ENCODE data around the gene OR7C1. TPM values are rescaled to one million over a fixed set of nuclear protein-coding genes. Genes with fewer than 3 reads are reported as not detected.
"Not testable (repeated sequence)": the region's sequence is repeated elsewhere in the genome, so short reads cannot be mapped to it uniquely, and the experiment has no call there.

OR7C1 gene
- total RNA-seq, 1 donor from 2014 or later, result 0.04 TPM

- DNase-seq (ENCODE audit: low spot score) (no peak), ATAC-seq (no peak)
- intact Hi-C loops (cut with DNase I), result no loop called here
Measured at GRCh38 chr19:14770944-14771839, 63.8 kb downstream of the OR7C1 start.

- intact Hi-C loops (cut with DNase I), result no loop called here
- DNase-seq (ENCODE audit: low spot score), result no peak
- no peak for ATAC-seq
Measured at GRCh38 chr19:14770136-14770535, 64.8 kb downstream of the OR7C1 start.

GRCh38 chr19:14769201-14769600, 65.8 kb downstream of the OR7C1 start:
- intact Hi-C loops (cut with DNase I), result loop anchor here (5.0 kb wide), 1 partner anchor 372 kb away; no protein-coding TSS in a partner anchor
- no peak for DNase-seq (ENCODE audit: low spot score)
- no peak for ATAC-seq

GRCh38 chr19:14768001-14768400, 67.0 kb downstream of the OR7C1 start:
- no peak for ATAC-seq
- intact Hi-C loops (cut with DNase I), result loop anchor here (5.0 kb wide), 1 partner anchor 371 kb away; no protein-coding TSS in a partner anchor
- DNase-seq (ENCODE audit: low spot score), result no peak

GRCh38 chr19:14767466-14767971, 67.5 kb downstream of the OR7C1 start:
- ATAC-seq, result no peak
- DNase-seq (ENCODE audit: low spot score), result no peak
- intact Hi-C loops (cut with DNase I), result loop anchor here (5.0 kb wide), 1 partner anchor 370 kb away; no protein-coding TSS in a partner anchor

- intact Hi-C loops (cut with DNase I), result loop anchor here (5.0 kb wide), 1 partner anchor 369 kb away; no protein-coding TSS in a partner anchor
- not testable (repeated sequence) for ATAC-seq; DNase-seq (ENCODE audit: low spot score)
Measured at GRCh38 chr19:14765841-14766240, 69.1 kb downstream of the OR7C1 start.

GRCh38 chr19:14765403-14765802, 69.6 kb downstream of the OR7C1 start:
- not testable (repeated sequence) for DNase-seq (ENCODE audit: low spot score); ATAC-seq
- intact Hi-C loops (cut with DNase I), result loop anchor here (5.0 kb wide), 1 partner anchor 368 kb away; no protein-coding TSS in a partner anchor

GRCh38 chr19:14764401-14764800, 70.6 kb downstream of the OR7C1 start:
- DNase-seq (ENCODE audit: low spot score) (peak; percentile 42), ATAC-seq (no peak)
- intact Hi-C loops (cut with DNase I), result no loop called here

GRCh38 chr19:14763497-14764145, 71.4 kb downstream of the OR7C1 start:
- intact Hi-C loops (cut with DNase I), result no loop called here
- no peak for DNase-seq (ENCODE audit: low spot score)
- no peak for ATAC-seq

- no peak for DNase-seq (ENCODE audit: low spot score)
- ATAC-seq, result no peak
- intact Hi-C loops (cut with DNase I), result no loop called here
Measured at GRCh38 chr19:14762111-14762510, 72.9 kb downstream of the OR7C1 start.

- intact Hi-C loops (cut with DNase I), result no loop called here
- DNase-seq (ENCODE audit: low spot score) (no peak), ATAC-seq (no peak)
Measured at GRCh38 chr19:14761607-14762006, 73.4 kb downstream of the OR7C1 start.

GRCh38 chr19:14758816-14759215, 76.2 kb downstream of the OR7C1 start:
- intact Hi-C loops (cut with DNase I), result no loop called here
- no peak for DNase-seq (ENCODE audit: low spot score)
- no peak for ATAC-seq

- no peak for DNase-seq (ENCODE audit: low spot score)
- intact Hi-C loops (cut with DNase I), result no loop called here
- ATAC-seq, result no peak
Measured at GRCh38 chr19:14748601-14749000, 86.4 kb downstream of the OR7C1 start.

Other genes with a start within 250 kb of the OR7C1 start
- 1.9 TPM for gene ADGRE3, start 160.3 kb downstream of the OR7C1 start, total RNA-seq
- 39.3 TPM for gene ZNF333, start 145.1 kb downstream of the OR7C1 start, total RNA-seq
- gene ADGRE2, start 56.6 kb downstream of the OR7C1 start, total RNA-seq, result 4.9 TPM
- gene OR7A5, start within 50 bp of the OR7C1 start, total RNA-seq, result 0.22 TPM
- gene OR7A10, start 13.7 kb upstream of the OR7C1 start, total RNA-seq, result not detected
- not detected for gene OR7A17, start 50.9 kb upstream of the OR7C1 start, total RNA-seq
- gene OR7C2, start 106.3 kb upstream of the OR7C1 start, total RNA-seq, result not detected
- gene SLC1A6, start 144.7 kb upstream of the OR7C1 start, total RNA-seq, result not detected
- gene CASP14, start 214.3 kb upstream of the OR7C1 start, total RNA-seq, result not detected
- gene OR1I1, start 247.0 kb upstream of the OR7C1 start, total RNA-seq, result not detected